Adrenal gland (tissue), 12 donors: ENCODE measurements around the gene PEBP1. TPM values are rescaled to one million over a fixed set of nuclear protein-coding genes. Genes with fewer than 3 reads are reported as not detected.
A peak's percentile ranks its signal among the peaks of the same experiment; 100 is the strongest.

ENCODE experiments used
- DNase-seq, 7 donors: peaks; one replicate each; pipeline ENCODE4 v3.0.0-alpha.2; 2019 to 2020
- H3K27ac ChIP-seq, 5 donors: fragments of 200-600 bp; sonication (generic) in 4 of 5; 1 replicate in 3 of 5; 2 replicates in 2 of 5; pipeline versions ENCODE4 v1.5.1 to v1.8.0; 2016 to 2020; ENCODE audit warnings: mild to moderate bottlenecking in 1 of 5
- H3K27me3 ChIP-seq: fragments of 200-600 bp; 2 replicates; pipeline ENCODE4 v1.8.0; 2021
- H3K36me3 ChIP-seq, 2 donors: fragments of 200-600 bp; replicated peaks in 1 of 2; 1 replicate in 1 of 2; 2 replicates in 1 of 2; pipeline versions ENCODE4 v1.5.1 to v1.8.0; 2018 to 2022
- H3K4me1 ChIP-seq, 2 donors: fragments of 200-600 bp; replicated peaks in 1 of 2; 1 replicate in 1 of 2; 2 replicates in 1 of 2; pipeline versions ENCODE4 v1.5.1 to v1.8.0; 2018 to 2021
- H3K4me3 ChIP-seq, 4 donors: fragments of 200-600 bp; sonication (generic) in 3 of 4; one replicate each; pipeline ENCODE4 v1.5.1; 2016 to 2018
- H3K9me3 ChIP-seq, 3 donors: fragments of 200-600 bp; sonication (generic) in 1 of 3; replicated peaks in 1 of 3; 1 replicate in 2 of 3; 2 replicates in 1 of 3; pipeline versions ENCODE4 v1.5.1 to v1.8.0; 2016 to 2021
- POLR2A ChIP-seq, 2 donors: fragments of 450-650 bp; IDR thresholded peaks; one replicate each; pipeline ENCODE4 v1.6.1; 2017; ENCODE audit warnings: antibody characterized with exemption in 2 of 2, mild to moderate bottlenecking in 2 of 2, moderate library complexity in 1 of 2
- WGBS, 4 donors: extraction: QIAGEN DNeasy Blood & Tissue Kit in 2 of 4; methylation state at CpG; one replicate each; pipeline versions ENCODE4 v1.1.5 to v1.1.7; 2013 to 2017; 5-methylcytosine and 5-hydroxymethylcytosine counted together
- intact Hi-C, 2 donors: fragments of 100-400 bp; cut with DNase I; formaldehyde crosslinking; loops; one replicate each; pipeline versions ENCODE4 v1.14.1 to v1.15.0; 2022 to 2023
- polyA plus RNA-seq, 3 donors: library from polyadenylated mRNA; stranded (reverse); fragments of 200-250 nt in 2 of 3; fragments of 350-450 nt in 1 of 3; fragmentation: Illumina TruSeq in 1 of 3; extraction: RNeasy Lipid Tissue Mini Kit (QIAGEN cat#74804) in 1 of 3; gene quantifications; one replicate each; pipeline ENCODE4 v1.2.3, GENCODE V29; 2013 to 2014
- total RNA-seq, 9 donors: library from RNA; depleted of rRNA in 4 of 9; stranded (reverse); fragments of >200 nt in 4 of 9; fragments of 120-200 nt in 1 of 9; fragmentation: NEBNext Ultra II Directional in 1 of 9; extraction: Animal tissue kit (Norgen Biotek cat#: 25700) in 1 of 9; gene quantifications; one replicate each; pipeline versions ENCODE4 v1.1.0 to v1.2.4, GENCODE V29; 2013 to 2023
- TF ChIP-seq, protein P1 (sequence below), 6 experiments: fragments of 450-650 bp in 4 of 6; fragments of 200-600 bp in 2 of 6; sonication (generic) in 1 of 6; IDR thresholded peaks; 1 replicate in 5 of 6; 2 replicates in 1 of 6; pipeline versions ENCODE4 v1.5.1 to v1.8.0; 2016 to 2021; ENCODE audit warnings: antibody characterized with exemption in 6 of 6, mild to moderate bottlenecking in 2 of 6, moderate library complexity in 1 of 6
- donor health status: healthy with polysubstance abuse.
- donor health status: Bipolar disorder and iron deficiency.
- donor health status: DM: yes; HTN: yes; CAD: no.
- donor health status: DM: no; HTN: no; CAD: no.
- donor health status: DM: no; HTN: no; CAD: no.
- donor health status: DM: yes; HTN: yes; CAD: no.

PEBP1 gene
- total and polyA plus RNA-seq, 12 donors: 1,179 to 3,690 (median 2,332) TPM

DNA sequence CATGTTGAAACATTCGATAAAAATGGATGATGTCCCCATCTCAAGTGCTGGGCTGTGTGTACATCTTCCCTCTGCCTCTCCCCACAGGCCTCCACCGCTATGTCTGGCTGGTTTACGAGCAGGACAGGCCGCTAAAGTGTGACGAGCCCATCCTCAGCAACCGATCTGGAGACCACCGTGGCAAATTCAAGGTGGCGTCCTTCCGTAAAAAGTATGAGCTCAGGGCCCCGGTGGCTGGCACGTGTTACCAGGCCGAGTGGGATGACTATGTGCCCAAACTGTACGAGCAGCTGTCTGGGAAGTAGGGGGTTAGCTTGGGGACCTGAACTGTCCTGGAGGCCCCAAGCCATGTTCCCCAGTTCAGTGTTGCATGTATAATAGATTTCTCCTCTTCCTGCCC lies 8.6 kb downstream of the PEBP1 start:
- Histone ChIP-seq H3K4me3 (no peak overlapping the region), H3K9me3 (no peaks in the 10 kb centered on the region), H3K36me3 (peaks cover 0 to 78% of the 10 kb centered on the region in 2 donors), H3K27ac (peak overlapping the region in 1 of 5 donors; percentile 37), H3K4me1 (peaks cover 23 to 52% of the 10 kb centered on the region in 2 donors), H3K27me3 (no peaks in the 10 kb centered on the region)
- no peak for DNase-seq
- TF ChIP-seq, protein P1, sequence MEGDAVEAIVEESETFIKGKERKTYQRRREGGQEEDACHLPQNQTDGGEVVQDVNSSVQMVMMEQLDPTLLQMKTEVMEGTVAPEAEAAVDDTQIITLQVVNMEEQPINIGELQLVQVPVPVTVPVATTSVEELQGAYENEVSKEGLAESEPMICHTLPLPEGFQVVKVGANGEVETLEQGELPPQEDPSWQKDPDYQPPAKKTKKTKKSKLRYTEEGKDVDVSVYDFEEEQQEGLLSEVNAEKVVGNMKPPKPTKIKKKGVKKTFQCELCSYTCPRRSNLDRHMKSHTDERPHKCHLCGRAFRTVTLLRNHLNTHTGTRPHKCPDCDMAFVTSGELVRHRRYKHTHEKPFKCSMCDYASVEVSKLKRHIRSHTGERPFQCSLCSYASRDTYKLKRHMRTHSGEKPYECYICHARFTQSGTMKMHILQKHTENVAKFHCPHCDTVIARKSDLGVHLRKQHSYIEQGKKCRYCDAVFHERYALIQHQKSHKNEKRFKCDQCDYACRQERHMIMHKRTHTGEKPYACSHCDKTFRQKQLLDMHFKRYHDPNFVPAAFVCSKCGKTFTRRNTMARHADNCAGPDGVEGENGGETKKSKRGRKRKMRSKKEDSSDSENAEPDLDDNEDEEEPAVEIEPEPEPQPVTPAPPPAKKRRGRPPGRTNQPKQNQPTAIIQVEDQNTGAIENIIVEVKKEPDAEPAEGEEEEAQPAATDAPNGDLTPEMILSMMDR (IDR thresholded peaks at IDR 0.05): no peak
- no peak for TF ChIP-seq POLR2A (IDR thresholded peaks at IDR 0.05)
- intact Hi-C loops: no loop called here
- 75 to 86% (median 79%) methylated on average over 9 to 13 of the region's 13 CpGs for WGBS, 4 donors

DNA sequence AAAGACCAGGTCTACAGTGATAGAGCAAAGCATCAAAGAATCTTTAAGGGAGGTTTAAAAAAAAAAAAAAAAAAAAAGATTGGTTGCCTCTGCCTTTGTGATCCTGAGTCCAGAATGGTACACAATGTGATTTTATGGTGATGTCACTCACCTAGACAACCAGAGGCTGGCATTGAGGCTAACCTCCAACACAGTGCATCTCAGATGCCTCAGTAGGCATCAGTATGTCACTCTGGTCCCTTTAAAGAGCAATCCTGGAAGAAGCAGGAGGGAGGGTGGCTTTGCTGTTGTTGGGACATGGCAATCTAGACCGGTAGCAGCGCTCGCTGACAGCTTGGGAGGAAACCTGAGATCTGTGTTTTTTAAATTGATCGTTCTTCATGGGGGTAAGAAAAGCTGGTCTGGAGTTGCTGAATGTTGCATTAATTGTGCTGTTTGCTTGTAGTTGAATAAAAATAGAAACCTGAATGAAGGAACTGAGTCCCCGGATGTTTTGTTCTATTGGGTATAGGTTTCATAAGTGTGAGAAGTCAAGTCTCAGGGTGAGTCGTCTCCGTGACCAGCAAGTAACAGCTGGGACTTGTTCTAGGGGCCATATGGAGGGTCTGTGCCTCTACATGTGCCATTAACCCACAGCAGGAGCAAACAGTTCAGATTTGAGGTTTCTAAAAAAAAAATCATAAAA lies 9.3 kb downstream of the PEBP1 start:
- intact Hi-C loops: no loop called here
- peak overlapping the region in 1 of 5 donors; percentile 10 for H3K27ac ChIP-seq
- H3K27me3 ChIP-seq: no peaks in the 10 kb centered on the region
- no peaks in the 10 kb centered on the region for H3K9me3 ChIP-seq
- H3K36me3 ChIP-seq: peaks cover 0 to 77% of the 10 kb centered on the region in 2 donors
- peaks cover 20 to 45% of the 10 kb centered on the region in 2 donors for H3K4me1 ChIP-seq
- no peak for DNase-seq
- no peak overlapping the region for H3K4me3 ChIP-seq
- TF ChIP-seq, protein P1 (IDR thresholded peaks at IDR 0.05): no peak
- TF ChIP-seq POLR2A (IDR thresholded peaks at IDR 0.05): no peak
- WGBS, 4 donors: 71 to 81% (median 74%) methylated on average over 7 of the region's 7 CpGs

DNA sequence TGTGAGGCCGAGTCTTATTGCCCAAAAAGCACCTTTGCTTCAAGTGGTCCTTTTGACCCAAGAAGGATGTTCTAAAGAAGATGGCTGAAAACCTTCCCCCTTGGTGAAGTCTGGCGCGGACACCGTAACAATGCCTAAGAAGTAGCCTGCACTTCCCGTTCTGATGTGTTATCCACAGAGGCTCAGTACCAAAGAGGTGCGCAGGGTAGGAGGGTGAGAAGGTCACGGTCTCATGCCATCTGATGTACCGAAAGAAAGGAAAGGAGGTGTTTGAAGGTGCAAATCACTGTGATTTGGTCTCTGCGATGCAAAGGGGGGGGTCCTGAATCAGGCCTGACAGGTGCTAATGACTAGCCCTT lies 9.9 kb downstream of the PEBP1 start:
- Histone ChIP-seq H3K27ac (peak overlapping the region in 1 of 5 donors; percentile 10), H3K27me3 (no peaks in the 10 kb centered on the region), H3K36me3 (peaks cover 0 to 74% of the 10 kb centered on the region in 2 donors), H3K4me3 (no peak overlapping the region), H3K9me3 (no peaks in the 10 kb centered on the region), H3K4me1 (peaks cover 17 to 39% of the 10 kb centered on the region in 2 donors)
- intact Hi-C loops: no loop called here
- TF ChIP-seq POLR2A (IDR thresholded peaks at IDR 0.05): no peak
- TF ChIP-seq, protein P1 (IDR thresholded peaks at IDR 0.05): no peak
- no peak for DNase-seq
- 69 to 79% (median 74%) methylated on average over 9 of the region's 9 CpGs for WGBS, 4 donors

DNA sequence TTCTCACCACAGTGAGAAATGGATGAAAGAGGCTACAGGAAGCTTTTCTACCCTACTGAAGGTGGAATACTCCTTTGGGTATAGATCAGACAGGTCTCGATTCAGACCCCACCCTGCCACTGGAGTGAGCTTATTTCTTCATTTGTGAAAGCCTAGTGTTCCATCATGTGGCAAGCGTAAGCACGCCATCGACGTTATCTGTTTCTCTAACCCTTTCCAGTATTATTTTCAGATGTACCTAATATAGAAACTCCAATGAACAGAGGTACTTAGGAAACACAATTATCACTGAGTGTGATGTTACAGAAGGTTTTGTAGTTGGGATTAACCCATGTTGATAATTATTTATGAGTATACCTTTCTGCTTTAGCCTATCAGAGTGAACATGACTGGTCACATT lies 12.4 kb downstream of the PEBP1 start:
- intact Hi-C loops: no loop called here
- TF ChIP-seq POLR2A (IDR thresholded peaks at IDR 0.05): no peak
- TF ChIP-seq, protein P1 (IDR thresholded peaks at IDR 0.05): no peak
- WGBS, 4 donors: 89 to 94% (median 91%) methylated on average over 5 of the region's 5 CpGs

More for the DNA sequence above, 12.4 kb downstream of the PEBP1 start:
- no peak for DNase-seq
- no peaks in the 10 kb centered on the region for H3K9me3 ChIP-seq
- H3K27me3 ChIP-seq: no peaks in the 10 kb centered on the region
- no peak overlapping the region for H3K27ac ChIP-seq
- H3K36me3 ChIP-seq: peaks cover 0 to 66% of the 10 kb centered on the region in 2 donors
- no peak overlapping the region for H3K4me3 ChIP-seq
- H3K4me1 ChIP-seq: peaks cover 2 to 19% of the 10 kb centered on the region in 2 donors
